ENCODE measurements around the gene AGBL1.

- no peak for TF ChIP-seq POLR2A (IDR thresholded peaks at IDR 0.05; ENCODE audit: low read length)
- no peak for TF ChIP-seq GATA1 (IDR thresholded peaks at IDR 0.05; ENCODE audit: low read depth, low read length)
These were observed 15.3 kb upstream of the AGBL1 start for GRCh38 chr15:86064326-86064725.
